Measurements from ENCODE around the gene BAZ2B. TPM values are rescaled to one million over a fixed set of nuclear protein-coding genes. Genes with fewer than 3 reads are reported as not detected.

Gene BAZ2B
- total and polyA plus RNA-seq, 2 of the 13 experiments (the other 11 are each of a cell fraction or from before 2014, with no cell fraction given), result 14.0 to 15.1 TPM

DNA sequence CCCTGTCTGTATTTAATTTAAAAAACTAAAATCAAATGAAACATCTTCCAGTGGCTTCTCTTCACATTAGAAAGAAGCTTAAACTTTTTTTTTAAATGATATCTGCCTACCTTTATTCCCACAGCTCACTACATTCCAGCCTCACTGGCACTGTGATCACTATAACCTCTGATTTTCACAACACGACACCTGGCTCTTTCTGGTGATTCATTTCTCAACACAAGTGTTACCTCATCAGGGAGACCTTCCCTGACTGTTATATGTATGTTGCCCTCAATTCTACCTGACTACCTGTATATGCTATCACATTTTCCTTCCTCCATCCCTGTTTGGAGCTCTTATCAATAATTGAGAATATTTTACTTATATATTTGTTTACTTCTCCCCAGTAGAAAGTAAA lies 76.6 kb downstream of the BAZ2B start:
- Histone ChIP-seq H3K4me1 (ENCODE audit: insufficient read depth, low read length) (no peaks in the 10 kb centered on the region), H2AFZ (ENCODE audit: low read length) (no peak overlapping the region), H3K9ac (ENCODE audit: insufficient read depth, low read depth, low read length) (no peak overlapping the region), H3K4me2 (ENCODE audit: low read depth, low read length) (no peak overlapping the region), H3K27ac (ENCODE audit: extremely low read length, insufficient read depth, low read length) (no peak overlapping the region), H3K4me3 (replicated peaks in 1 of 3; ENCODE audit: insufficient read depth in 1 of 3, low read depth in 2 of 3, low read length in 3 of 3) (no peak overlapping the region), H3K36me3 (replicated peaks in 1 of 2; ENCODE audit: control insufficient read depth in 1 of 2, insufficient read depth in 2 of 2, low read length in 2 of 2) (no peaks in the 10 kb centered on the region; a peak in 1 of 5 replicates), H4K20me1 (ENCODE audit: insufficient read depth, low read length) (no peaks in the 10 kb centered on the region), H3K79me2 (ENCODE audit: insufficient read depth, low read length) (no peaks in the 10 kb centered on the region), H3K9me3 (ENCODE audit: low read length) (no peaks in the 10 kb centered on the region), H3K27me3 (ENCODE audit: control insufficient read depth in 1 of 2, insufficient read depth in 2 of 2, low read length in 2 of 2) (no peaks in the 10 kb centered on the region)
- FAIRE-seq (no peak), ATAC-seq (no peak), DNase-seq (ENCODE audit: low spot score) (no peak)
- TF ChIP-seq ZNF766 (CRISPR knock-in tag; IDR thresholded peaks at IDR 0.05; ENCODE audit: borderline replicate concordance) (no peak), NCOA1 (CRISPR knock-in tag; IDR thresholded peaks at IDR 0.05) (no peak), ZGPAT (CRISPR knock-in tag; IDR thresholded peaks at IDR 0.05) (no peak), ZNF577 (CRISPR knock-in tag; IDR thresholded peaks at IDR 0.05; ENCODE audit: borderline replicate concordance, low read depth) (no peak), ZBTB8A (CRISPR knock-in tag; IDR thresholded peaks at IDR 0.05; ENCODE audit: borderline replicate concordance, low read depth) (no peak), PHB2 (IDR thresholded peaks at IDR 0.05; ENCODE audit: partially characterized antibody) (no peak)
- TF ChIP-seq, protein P1, sequence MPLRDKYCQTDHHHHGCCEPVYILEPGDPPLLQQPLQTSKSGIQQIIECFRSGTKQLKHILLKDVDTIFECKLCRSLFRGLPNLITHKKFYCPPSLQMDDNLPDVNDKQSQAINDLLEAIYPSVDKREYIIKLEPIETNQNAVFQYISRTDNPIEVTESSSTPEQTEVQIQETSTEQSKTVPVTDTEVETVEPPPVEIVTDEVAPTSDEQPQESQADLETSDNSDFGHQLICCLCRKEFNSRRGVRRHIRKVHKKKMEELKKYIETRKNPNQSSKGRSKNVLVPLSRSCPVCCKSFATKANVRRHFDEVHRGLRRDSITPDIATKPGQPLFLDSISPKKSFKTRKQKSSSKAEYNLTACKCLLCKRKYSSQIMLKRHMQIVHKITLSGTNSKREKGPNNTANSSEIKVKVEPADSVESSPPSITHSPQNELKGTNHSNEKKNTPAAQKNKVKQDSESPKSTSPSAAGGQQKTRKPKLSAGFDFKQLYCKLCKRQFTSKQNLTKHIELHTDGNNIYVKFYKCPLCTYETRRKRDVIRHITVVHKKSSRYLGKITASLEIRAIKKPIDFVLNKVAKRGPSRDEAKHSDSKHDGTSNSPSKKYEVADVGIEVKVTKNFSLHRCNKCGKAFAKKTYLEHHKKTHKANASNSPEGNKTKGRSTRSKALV (CRISPR knock-in tag; IDR thresholded peaks at IDR 0.05), result no peak
- 100% methylated on average over 1 of the region's 1 CpG for WGBS (ENCODE audit: low lambda C conversion rate)
- no TSS peak for BruUV-seq (replicated peaks)
- in situ Hi-C loops (cut with HindIII; ENCODE audit: extremely low pct_ligation_motif_present, low pct_unique_long_range_greater_than_20kb) (no loop called here), intact Hi-C loops (cut with micrococcal nuclease; ENCODE audit: unreplicated experiment) (no loop called here)
- POLR2A ChIA-PET, result no interaction called here
- CTCF ChIA-PET (ENCODE audit: low intra/inter-chr PET ratio, low total read pairs), result no interaction called here
